Naive thymus-derived CD8-positive, alpha-beta T cell (primary cell): Measurements from ENCODE around the gene BACH2. TPM values are rescaled to one million over a fixed set of nuclear protein-coding genes. Genes with fewer than 3 reads are reported as not detected.
A peak's percentile ranks its signal among the peaks of the same experiment; 100 is the strongest.
"Not testable (repeated sequence)": the region's sequence is repeated elsewhere in the genome, so short reads cannot be mapped to it uniquely, and the experiment has no call there.

Experiments
- ATAC-seq, 2 donors: fragments of 150-1000 bp; cut with Tn5 transposase in 1 of 2; sonication (Bioruptor Pico), chemical (Tn5 transposase) in 1 of 2; 1 replicate in 1 of 2; 2 replicates in 1 of 2; pipeline ENCODE4 v1.10.0; 2021; ENCODE audit warnings: mild to moderate bottlenecking in 2 of 2, moderate library complexity in 2 of 2
- POLR2A ChIA-PET: fragments of 350-600 bp; sonication (Branson Sonifier 250); formaldehyde crosslinking; loops from one replicate; lab custom pipeline; 2021; ENCODE audit warnings: antibody characterized with exemption; lab: Charles Lee
- DNase-seq, 10 donors: peaks; one replicate each; pipeline versions ENCODE4 v3.0.0 to v3.0.0-alpha.2; 2020 to 2022
- H3K27ac Mint-ChIP-seq, 10 donors: one replicate each; pipeline ENCODE4 v1.8.0; 2020 to 2022; ENCODE audit warnings: mild to moderate bottlenecking in 10 of 10, mixed read lengths in 10 of 10, moderate library complexity in 4 of 10, inconsistent platforms in 1 of 10
- H3K27me3 Mint-ChIP-seq, 5 donors: one replicate each; pipeline ENCODE4 v1.8.0; 2021 to 2022; ENCODE audit warnings: mixed read lengths in 5 of 5
- H3K36me3 Mint-ChIP-seq, 3 donors: one replicate each; pipeline ENCODE4 v1.8.0; 2020 to 2022; ENCODE audit warnings: mixed read lengths in 3 of 3, mild to moderate bottlenecking in 2 of 3, inconsistent platforms in 1 of 3
- H3K4me1 Mint-ChIP-seq, 4 donors: one replicate each; pipeline ENCODE4 v1.8.0; 2021 to 2022; ENCODE audit warnings: mixed read lengths in 4 of 4
- H3K4me3 Mint-ChIP-seq, 10 donors: one replicate each; pipeline ENCODE4 v1.8.0; 2020 to 2022; ENCODE audit warnings: mild to moderate bottlenecking in 10 of 10, mixed read lengths in 10 of 10, moderate library complexity in 6 of 10, inconsistent platforms in 1 of 10
- H3K9me3 Mint-ChIP-seq, 9 donors: one replicate each; pipeline ENCODE4 v1.8.0; 2020 to 2022; ENCODE audit warnings: mixed read lengths in 9 of 9, mild to moderate bottlenecking in 3 of 9, inconsistent platforms in 1 of 9, moderate library complexity in 1 of 9
- polyA plus RNA-seq, 3 donors: library from polyadenylated mRNA; unstranded; fragments of 300-500 nt; fragmentation: Illumina TruSeq; gene quantifications; one replicate each; pipeline ENCODE4 v1.2.3, GENCODE V29; 2021
- total RNA-seq, 8 experiments: library from RNA in 2 of 8; stranded (reverse) in 2 of 8; gene quantifications; one replicate each; pipeline ENCODE4 v1.2.3 and lab custom pipeline; 2021 to 2026

Gene BACH2
- total and polyA plus RNA-seq, 5 experiments from 2014 or later = 17.5 to 126 (median 29.3) TPM

- Mint-ChIP-seq H3K4me1 (peaks cover 0 to 7% (median 5%) of the 10 kb centered on the region in 4 donors), H3K27me3 (peaks cover 0 to 4% (median 0%) of the 10 kb centered on the region in 5 donors), H3K9me3 (peaks cover 6 to 22% (median 18%) of the 10 kb centered on the region in 9 donors), H3K27ac (peak overlapping the region in 1 of 10 donors; percentile 34), H3K4me3 (no peak overlapping the region), H3K36me3 (peaks cover 0 to 15% (median 10%) of the 10 kb centered on the region in 3 donors)
- POLR2A ChIA-PET = no interaction called here
- DNase-seq = no peak
- ATAC-seq = no peak
Measured at GRCh38 chr6:89917216-89917615, 379.4 kb downstream of the BACH2 start.

- Mint-ChIP-seq H3K27ac (no peak overlapping the region), H3K27me3 (peaks cover 0 to 4% (median 0%) of the 10 kb centered on the region in 5 donors), H3K4me3 (no peak overlapping the region), H3K9me3 (peaks cover 6 to 22% (median 18%) of the 10 kb centered on the region in 9 donors), H3K4me1 (peaks cover 0 to 7% (median 5%) of the 10 kb centered on the region in 4 donors), H3K36me3 (peaks cover 0 to 15% (median 10%) of the 10 kb centered on the region in 3 donors)
- POLR2A ChIA-PET = no interaction called here
- DNase-seq (no peak), ATAC-seq (no peak)
Measured at GRCh38 chr6:89916136-89916920, 380.3 kb downstream of the BACH2 start.

- no peak overlapping the region for H3K27ac Mint-ChIP-seq
- H3K9me3 Mint-ChIP-seq = peaks cover 1 to 13% (median 7%) of the 10 kb centered on the region in 9 donors
- peak overlapping the region in 2 of 10 donors; percentile 45 to 66 for H3K4me3 Mint-ChIP-seq
- DNase-seq (no peak), ATAC-seq (no peak)
- peaks cover 5 to 13% (median 5%) of the 10 kb centered on the region in 4 donors for H3K4me1 Mint-ChIP-seq
- H3K27me3 Mint-ChIP-seq = peaks cover 0 to 3% (median 1%) of the 10 kb centered on the region in 5 donors
- POLR2A ChIA-PET = no interaction called here
- H3K36me3 Mint-ChIP-seq = peaks cover 0 to 4% (median 0%) of the 10 kb centered on the region in 3 donors
Measured at GRCh38 chr6:89910902-89911240, 385.8 kb downstream of the BACH2 start.

- Mint-ChIP-seq H3K4me3 (peak overlapping the region in 4 of 10 donors; percentile 43 to 57 (median 48)), H3K4me1 (peaks cover 5 to 13% (median 5%) of the 10 kb centered on the region in 4 donors), H3K27ac (peak overlapping the region in 1 of 10 donors; percentile 48)
- H3K36me3 Mint-ChIP-seq, ATAC-seq, H3K9me3 Mint-ChIP-seq, DNase-seq, H3K27me3 Mint-ChIP-seq: not testable (repeated sequence)
- POLR2A ChIA-PET = interaction anchor here (0.7 kb wide), 2 partner anchors 15 to 55 kb away, joined by 4 to 5 read pairs; no protein-coding TSS in a partner anchor
Measured at GRCh38 chr6:89910001-89910901, 386.4 kb downstream of the BACH2 start.

- POLR2A ChIA-PET = no interaction called here
- H3K27ac Mint-ChIP-seq = no peak overlapping the region
- H3K4me1 Mint-ChIP-seq = peaks cover 0 to 6% (median 0%) of the 10 kb centered on the region in 4 donors
Measured at GRCh38 chr6:89895276-89895874, 401.3 kb downstream of the BACH2 start.

GRCh38 chr6:89894169-89894568, 402.5 kb downstream of the BACH2 start, which contains the start of gene GJA10:
TSS of gene GJA10 (plus strand) at chr6:89894469. CDS start at chr6:89894469, 0 bp downstream.
- Mint-ChIP-seq H3K36me3 (no peaks in the 10 kb centered on the region), H3K4me3 (no peak within 1 kb of the TSS), H3K27me3 (peaks cover 32 to 65% (median 47%) of the 10 kb centered on the region in 5 donors), H3K9me3 (no peaks in the 10 kb centered on the region), H3K27ac (no peak within 1 kb of the TSS), H3K4me1 (peaks cover 0 to 6% (median 0%) of the 10 kb centered on the region in 4 donors)
- ATAC-seq (no peak), DNase-seq (no peak)
- POLR2A ChIA-PET = no interaction called here

More at GRCh38 chr6:89895276-89895874, 401.3 kb downstream of the BACH2 start:
- DNase-seq (no peak), ATAC-seq (no peak)
- no peaks in the 10 kb centered on the region for H3K36me3 Mint-ChIP-seq
- no peak overlapping the region for H3K4me3 Mint-ChIP-seq
- H3K9me3 Mint-ChIP-seq = no peaks in the 10 kb centered on the region
- H3K27me3 Mint-ChIP-seq = peaks cover 28 to 63% (median 47%) of the 10 kb centered on the region in 5 donors

- POLR2A ChIA-PET, ATAC-seq, DNase-seq, H3K4me1 Mint-ChIP-seq, H3K27ac Mint-ChIP-seq, H3K36me3 Mint-ChIP-seq, H3K9me3 Mint-ChIP-seq, H3K4me3 Mint-ChIP-seq: not testable (repeated sequence)
- H3K27me3 Mint-ChIP-seq = peaks cover 37 to 65% (median 49%) of the 10 kb centered on the region in 5 donors
Measured at GRCh38 chr6:89892577-89892976, 404.1 kb downstream of the BACH2 start.

- H3K9me3 Mint-ChIP-seq, DNase-seq, ATAC-seq, H3K4me3 Mint-ChIP-seq, H3K4me1 Mint-ChIP-seq, H3K27ac Mint-ChIP-seq, H3K36me3 Mint-ChIP-seq, POLR2A ChIA-PET: not testable (repeated sequence)
- H3K27me3 Mint-ChIP-seq = peaks cover 30 to 53% (median 42%) of the 10 kb centered on the region in 5 donors
Measured at GRCh38 chr6:89890845-89891528, 405.7 kb downstream of the BACH2 start.

GRCh38 chr6:89888871-89889270, 407.8 kb downstream of the BACH2 start:
- no peak for ATAC-seq

GRCh38 chr6:89888138-89888514, 408.5 kb downstream of the BACH2 start:
- POLR2A ChIA-PET = interaction anchor here (0.7 kb wide), 1 partner anchor 1085 kb away, joined by 4 read pairs; no protein-coding TSS in a partner anchor
- H3K4me1 Mint-ChIP-seq = peaks cover 0 to 6% (median 0%) of the 10 kb centered on the region in 4 donors

More at GRCh38 chr6:89888871-89889270, 407.8 kb downstream of the BACH2 start:
- Mint-ChIP-seq H3K4me3 (no peak overlapping the region), H3K9me3 (no peaks in the 10 kb centered on the region), H3K27me3 (peaks cover 22 to 33% (median 28%) of the 10 kb centered on the region in 5 donors), H3K36me3 (no peaks in the 10 kb centered on the region), H3K4me1 (peaks cover 0 to 6% (median 0%) of the 10 kb centered on the region in 4 donors), H3K27ac (no peak overlapping the region)
- no peak for DNase-seq
- POLR2A ChIA-PET = no interaction called here

GRCh38 chr6:89887452-89888137, 409.0 kb downstream of the BACH2 start:
- Mint-ChIP-seq H3K27ac (no peak overlapping the region), H3K4me1 (peaks cover 0 to 6% (median 0%) of the 10 kb centered on the region in 4 donors), H3K9me3 (no peaks in the 10 kb centered on the region), H3K36me3 (no peaks in the 10 kb centered on the region), H3K4me3 (peak overlapping the region in 3 of 10 donors; percentile 38 to 53 (median 52)), H3K27me3 (peaks cover 15 to 21% (median 17%) of the 10 kb centered on the region in 5 donors)
- ATAC-seq (peak; percentile 57 to 70), DNase-seq (peak in 3 of 10 donors; percentile 0 to 18 (median 17))
- POLR2A ChIA-PET = no interaction called here

More at GRCh38 chr6:89888138-89888514, 408.5 kb downstream of the BACH2 start:
- Mint-ChIP-seq H3K4me3 (no peak overlapping the region), H3K27ac (no peak overlapping the region), H3K36me3 (no peaks in the 10 kb centered on the region), H3K27me3 (peaks cover 16 to 25% (median 21%) of the 10 kb centered on the region in 5 donors), H3K9me3 (no peaks in the 10 kb centered on the region)
- no peak for ATAC-seq
- DNase-seq = no peak
